Stimulated activated CD4-positive, alpha-beta T cell treated with anti-CD3 and anti-CD28 coated beads, Interleukin-2, amount 100 ng/mL, for 4 hours (primary cell): ENCODE results near the gene GAS6.

Experiments used
- DNase-seq: peaks from one replicate; pipeline ENCODE4 v3.0.0-alpha.2; 2020; ENCODE audit warnings: low read depth

Gene GAS6

DNA sequence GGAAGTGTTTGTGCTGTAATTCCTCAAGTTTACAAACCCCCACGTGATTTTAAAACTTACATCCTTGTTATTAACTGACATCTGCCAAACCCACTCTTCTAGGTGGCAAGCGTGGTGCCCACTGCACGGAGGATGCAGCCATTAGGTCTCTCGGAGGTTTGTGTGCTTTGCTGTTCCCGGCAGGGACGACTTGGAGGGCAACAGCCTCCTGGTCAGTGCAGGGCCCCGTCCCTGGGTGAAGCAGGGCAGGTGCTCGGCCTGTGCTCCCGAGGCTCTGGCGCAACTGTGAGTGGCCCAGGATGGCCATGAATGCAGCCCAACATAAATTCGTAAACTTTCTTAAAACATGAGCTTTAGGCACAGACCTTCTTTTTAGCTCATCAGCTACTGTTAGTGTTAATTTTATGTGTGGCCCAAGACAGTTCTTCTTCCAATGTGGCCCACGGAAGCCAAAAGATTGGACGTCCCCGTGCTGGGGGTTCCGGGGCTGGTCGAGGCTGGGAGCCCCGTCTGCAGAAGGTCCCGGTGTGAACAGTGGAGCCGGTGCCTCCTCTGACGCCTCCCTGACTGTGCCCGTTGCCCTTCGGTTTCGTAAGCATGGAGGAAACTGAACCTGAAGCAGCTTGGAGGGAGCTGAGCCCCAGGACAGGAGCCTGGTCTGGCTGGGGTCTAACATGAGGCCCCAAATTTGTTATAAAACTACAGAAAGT lies 11.9 kb downstream of the GAS6 start:
- DNase-seq = no peak

DNA sequence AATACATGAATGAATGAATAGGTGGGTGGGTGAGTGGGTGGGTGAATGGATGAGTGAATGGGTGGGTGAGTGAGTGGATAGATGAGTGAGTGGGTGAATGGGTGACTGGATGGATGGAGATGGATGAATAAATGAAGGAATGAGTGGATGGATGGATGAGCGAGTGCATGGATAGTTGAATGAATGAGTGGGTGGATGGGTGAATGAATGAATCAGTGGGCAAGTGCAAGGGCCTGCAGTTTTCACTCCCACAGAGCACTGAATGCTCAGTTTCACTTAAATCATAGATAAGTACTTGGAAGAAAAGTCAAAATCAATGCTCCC lies 12.4 kb downstream of the GAS6 start:
- no peak for DNase-seq

DNA sequence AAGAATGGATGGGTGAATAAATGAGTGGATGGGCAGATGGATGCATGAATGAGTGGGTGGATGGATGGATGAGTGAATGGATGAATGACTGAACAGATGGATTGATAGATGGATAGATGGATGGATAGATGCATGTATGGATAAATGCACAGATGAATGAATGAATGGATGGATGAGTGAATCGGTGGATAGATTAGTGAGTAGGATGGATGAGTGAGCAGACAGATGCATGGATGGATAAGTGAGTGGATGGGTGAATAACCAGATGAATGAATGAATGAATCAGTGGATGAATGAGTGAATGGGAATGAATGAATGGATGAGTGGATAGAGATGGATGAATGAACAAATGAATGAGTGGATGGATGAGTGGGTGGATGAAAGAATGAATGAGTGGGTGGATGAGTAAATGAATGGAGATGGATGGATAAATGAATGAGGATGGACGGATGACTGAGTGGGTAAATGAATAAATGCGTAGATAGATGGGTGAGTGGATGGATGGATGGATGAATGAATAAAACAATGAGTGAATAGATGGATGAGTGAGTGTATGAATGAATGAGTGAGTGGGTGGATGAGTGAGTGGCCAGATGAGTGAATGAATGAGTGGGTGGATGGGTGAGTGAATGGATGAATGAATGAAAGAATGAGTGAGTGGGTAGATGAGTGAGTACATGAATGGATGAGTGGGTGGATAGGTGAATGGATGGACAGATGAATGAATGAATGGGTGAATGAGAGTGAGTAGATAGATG lies 13.0 kb downstream of the GAS6 start:
- no peak for DNase-seq

DNA sequence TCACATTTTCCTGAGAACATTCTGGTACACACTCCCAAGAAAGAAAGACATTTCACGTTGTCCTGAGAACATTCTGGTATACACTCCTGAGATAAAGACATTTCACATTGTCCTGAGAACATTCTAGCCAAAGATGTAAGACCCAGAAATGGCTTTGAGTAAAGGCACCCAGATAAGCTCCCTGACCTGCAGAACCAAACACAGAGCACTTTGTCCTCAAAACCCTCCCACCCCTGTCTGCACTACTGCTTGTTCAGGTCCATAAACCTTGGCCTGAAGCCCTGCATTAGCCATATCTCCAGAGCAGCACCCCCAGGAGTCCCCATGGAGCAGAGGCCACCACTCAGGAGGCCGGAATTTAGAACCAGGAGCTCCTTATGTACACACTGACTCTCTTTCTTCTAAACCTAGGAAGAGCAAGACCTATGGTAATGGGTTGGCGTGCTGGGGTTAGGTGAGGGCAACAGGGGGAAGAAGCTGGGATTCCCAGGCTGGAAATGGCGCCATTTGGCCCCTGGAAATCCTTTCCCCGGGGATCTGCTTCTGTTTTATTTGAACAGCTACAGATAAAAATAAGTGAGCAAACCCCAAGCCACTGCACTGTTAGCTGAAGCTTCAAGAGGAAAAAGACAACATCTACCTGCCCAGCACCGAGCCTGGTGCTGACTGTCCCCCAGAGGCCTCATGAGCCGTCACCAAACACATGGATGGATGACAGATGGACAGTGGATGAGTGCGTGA lies 13.7 kb downstream of the GAS6 start:
- DNase-seq = no peak

DNA sequence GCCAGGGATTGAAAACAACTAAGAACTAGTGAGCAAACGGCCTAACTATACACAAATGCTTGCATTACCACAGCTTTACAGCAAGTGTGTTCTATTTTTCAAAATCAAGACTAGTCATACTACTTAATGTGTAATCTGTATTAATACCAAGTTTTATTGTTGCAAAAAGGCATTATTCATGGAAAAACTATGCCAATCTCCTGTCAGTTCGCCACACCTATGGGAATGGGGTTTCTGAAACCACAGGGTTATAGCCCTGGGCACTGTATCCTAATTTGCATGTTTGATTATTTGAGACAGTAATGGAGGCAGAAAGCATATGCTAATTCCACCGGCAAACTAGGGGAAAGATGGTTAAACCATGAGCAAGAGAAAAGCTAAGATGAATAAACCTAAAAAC lies 14.3 kb downstream of the GAS6 start:
- no peak for DNase-seq

DNA sequence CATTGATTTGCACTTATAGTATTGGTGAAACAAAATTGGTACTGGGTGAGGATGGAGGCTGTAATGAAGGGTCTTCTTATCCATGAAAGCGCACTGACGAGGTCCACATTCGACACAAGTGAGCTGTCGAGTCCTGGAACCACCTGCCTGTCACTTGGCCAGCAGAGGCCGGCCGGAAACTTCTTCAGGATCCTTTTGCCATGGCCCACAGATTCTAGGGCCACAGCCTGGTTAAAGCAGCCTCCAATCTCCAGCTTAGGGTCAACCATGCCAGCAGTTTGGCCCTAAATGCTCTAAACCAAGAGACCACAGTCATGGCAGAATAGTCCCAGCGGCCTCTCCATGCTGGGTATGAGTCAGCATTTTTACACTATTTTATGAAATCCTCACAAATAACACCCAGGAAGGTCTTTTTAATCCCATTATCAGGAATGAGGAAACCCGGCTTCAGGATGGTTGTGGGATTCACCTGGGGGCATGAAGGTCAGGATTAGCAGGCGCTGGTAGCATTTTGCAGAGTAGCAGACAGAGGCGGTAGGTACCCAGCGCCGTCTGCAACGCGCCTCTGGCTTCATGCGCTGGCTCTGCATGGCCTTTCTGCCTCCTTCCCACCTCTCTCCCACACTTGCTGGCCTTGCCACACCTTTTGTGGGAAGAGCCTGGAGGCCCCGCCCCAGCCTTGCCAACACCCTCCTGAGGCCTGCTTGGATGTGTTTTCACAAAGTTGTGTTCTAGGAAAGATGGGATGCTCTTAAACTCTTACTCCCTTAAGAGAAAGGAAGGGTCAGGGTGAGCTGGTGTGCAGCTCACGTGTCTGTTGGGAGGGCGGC lies 15.2 kb downstream of the GAS6 start:
- DNase-seq = no peak

DNA sequence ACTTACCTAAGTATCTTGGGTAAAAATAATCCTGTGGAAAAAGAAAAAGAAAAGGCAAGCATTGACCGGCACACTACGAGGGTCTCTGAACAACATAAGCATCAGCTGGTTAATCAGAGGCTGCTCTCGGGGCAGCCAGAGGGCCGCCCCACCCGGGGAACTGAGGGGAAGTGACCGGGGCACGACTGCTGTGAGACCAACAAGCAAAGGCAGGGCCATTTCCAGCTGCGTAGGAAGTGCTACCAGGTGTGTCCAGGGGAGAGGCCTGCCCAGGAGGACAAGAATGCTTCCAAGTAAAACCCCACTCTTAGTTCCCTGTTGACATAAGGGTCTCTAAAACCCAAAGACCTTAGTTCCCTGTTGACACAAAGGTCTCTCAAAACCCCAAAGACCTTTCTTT lies 15.9 kb downstream of the GAS6 start:
- no peak for DNase-seq

DNA sequence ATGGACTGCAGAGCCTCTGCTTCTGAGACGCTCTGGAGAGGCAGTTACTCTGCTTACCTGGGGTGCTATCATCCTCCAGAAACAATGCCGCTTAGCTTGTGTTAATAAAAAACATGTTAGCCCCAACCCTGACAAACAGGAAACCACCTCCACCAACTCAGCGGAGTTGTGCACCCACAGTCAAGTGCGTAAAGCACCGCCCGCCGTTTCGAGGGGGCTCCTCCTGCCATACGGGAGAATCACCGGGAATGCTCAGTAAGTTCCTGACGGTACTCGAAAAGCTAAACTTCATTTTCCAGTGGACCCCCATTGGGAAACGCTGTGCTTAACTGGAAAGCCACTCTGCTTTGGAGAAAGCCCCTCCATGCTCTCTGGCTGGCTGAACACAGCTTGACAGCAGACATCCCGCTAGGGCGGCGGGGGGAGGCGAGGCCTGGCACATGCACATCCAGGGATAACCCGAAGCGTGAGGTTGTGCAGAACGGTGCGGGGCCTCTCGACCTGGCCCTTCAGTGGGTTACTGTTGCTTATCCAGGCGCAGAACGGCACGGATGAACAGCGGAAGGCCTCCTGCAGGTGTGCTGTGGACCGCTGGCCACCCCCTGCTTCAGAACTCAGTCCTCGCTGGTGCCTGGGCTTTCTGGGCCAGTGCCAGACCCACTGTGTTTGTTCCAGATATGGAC lies 17.1 kb downstream of the GAS6 start:
- DNase-seq = no peak

DNA sequence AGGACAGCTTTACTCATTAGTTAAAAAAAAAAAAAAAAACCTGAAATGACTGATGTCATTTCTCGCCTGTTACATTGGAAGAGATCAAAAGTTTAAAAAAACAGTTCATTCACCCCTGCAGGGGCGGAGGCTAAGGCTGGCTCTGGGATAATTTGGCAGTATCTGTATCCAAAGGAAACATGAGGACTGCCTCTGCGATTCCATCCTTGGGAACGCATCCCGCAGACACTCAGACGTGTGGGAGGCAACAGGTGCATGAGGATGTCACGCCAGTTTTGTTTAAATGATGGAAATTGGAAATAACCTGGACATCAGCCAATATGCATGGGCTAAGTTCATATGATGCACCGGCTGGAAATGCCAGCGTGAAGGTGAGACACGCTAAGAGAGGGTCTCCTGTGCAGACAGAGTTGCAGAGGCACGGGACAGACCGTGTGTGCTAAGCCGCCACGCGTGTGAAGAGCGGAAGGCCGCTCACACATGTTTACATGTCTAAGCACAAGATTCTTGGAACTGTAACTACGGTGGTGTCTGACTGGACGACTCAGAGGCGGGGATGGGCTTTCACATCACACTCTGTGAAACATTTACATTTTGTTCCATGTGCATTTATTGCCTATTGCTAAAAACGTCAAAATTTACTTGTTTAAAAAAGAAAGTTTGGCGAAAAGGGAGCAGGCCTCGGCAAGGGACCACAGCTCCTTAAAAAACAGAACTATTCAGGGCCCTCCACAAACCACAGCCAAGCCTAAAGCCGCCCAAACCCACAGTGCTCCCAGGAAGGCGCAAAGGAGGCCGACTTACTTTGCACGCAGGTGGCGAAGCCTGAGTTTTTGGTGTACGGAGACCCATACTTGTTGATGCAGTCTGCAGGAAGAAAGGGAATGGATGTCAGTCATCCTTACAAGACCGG lies 17.9 kb downstream of the GAS6 start:
- DNase-seq = no peak

DNA sequence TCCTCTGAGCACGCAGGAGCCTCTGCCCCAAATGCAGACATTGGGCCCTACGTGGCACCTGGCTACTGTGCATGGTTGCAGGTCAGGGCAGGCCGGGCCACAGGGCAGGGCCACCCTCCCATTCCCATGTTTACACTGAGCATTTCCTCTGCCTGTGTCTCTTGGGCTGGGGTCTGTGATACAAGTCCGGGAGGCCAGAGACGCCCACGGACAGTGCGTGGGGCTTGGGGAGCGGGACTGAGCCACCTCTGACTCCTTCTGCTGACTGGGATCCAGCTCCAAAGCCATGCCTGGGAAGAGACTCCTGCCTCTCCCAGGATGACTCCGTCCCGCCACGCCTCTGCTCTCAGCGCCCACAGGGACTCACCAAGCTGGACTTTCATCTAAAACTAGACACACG lies 18.8 kb downstream of the GAS6 start:
- DNase-seq = no peak

DNA sequence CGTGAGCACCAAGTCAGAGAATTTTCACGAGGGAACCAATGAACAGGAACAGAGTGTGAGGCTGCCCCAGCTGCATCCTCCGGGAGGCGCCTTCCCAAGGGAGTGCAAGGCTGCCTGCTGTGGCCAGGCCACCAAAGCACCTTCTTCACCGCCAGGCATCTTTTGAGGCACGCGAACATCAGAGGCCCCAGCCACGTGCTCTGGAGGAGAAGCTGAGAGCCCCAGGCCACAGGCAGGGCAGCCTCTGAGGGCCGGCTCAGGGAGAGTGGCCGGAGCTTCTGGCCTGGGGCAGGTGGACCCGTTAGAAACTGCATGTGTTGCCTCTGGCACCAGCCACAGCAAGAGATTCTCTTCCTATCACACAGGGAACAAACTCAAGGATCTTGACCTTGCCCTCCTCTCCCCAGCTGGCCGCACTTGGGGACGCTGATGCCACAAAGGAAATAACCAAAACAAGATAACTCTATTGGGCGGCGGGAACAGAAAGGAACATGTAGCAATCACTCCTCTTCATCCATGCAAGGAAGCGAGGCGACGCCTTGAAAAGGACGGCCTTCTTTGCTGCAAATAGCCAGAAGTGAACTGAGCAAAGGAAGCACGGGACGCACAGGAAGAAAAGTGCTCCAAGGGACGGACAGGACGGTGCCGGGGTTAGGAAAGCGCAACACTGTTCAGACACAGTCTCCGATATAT lies 19.9 kb downstream of the GAS6 start:
- DNase-seq = no peak

DNA sequence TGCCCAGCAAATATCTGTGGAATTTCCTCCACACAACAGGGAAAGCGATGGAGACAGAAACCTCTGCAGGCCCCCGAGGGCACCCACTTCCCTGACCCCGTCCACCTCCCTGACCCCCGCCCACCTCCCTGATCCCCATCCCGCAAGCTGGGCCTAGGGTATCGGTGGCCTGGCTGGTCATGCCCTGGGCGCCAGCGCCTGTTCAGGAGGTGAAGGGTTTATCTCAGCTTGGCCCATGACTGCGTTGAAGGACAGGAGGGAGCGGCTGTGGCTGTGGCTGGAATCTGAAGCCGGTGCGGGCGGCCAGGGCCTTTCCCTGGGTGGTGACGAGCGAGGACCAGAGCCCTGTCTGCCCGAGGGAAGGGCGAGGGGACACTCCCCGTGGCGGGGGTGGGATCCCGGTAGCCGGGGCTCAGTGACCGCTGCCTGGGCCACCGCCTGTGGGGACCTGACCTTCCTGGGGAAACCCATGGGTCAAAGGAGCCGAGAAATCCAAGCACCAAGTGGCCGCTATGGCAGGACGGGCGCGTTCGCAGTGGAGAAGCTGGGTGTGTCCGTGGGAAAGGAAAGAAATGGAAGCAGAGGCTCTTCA lies 20.7 kb downstream of the GAS6 start:
- no peak for DNase-seq

DNA sequence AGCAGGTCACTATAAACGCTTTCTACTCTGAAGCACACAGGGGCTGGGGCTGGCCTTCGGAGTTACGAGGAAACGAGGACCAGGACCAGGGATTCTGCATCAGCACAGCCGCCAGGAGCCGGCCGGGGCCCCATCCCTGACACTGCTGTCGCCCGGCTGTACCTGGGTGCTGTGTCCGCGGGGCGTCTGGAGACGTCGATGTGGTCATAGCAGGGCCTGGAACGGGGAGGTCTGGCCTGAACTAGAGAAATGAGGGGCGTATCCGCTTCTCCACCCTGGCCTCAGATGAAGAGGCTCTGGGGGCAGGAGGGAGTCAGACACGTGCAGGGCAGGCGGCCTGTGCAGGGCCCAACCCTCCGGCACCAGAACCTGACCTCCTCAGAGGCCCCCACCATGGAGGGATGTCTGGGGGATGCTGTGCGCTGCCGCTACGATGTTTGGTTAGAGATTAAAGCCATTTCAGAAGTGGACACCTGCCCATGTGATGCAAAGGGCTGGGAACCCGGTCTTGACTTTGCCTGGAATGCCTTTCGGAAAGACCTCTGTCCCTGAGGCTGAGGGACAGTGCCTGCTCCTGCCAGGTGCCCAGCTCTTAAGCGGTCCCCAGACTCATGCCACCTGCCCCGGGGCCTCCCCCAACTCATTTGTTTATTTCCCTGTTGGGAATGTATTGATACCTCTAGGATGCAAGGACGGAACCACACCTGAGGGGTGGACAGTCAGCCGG lies 21.4 kb downstream of the GAS6 start:
- DNase-seq = no peak

DNA sequence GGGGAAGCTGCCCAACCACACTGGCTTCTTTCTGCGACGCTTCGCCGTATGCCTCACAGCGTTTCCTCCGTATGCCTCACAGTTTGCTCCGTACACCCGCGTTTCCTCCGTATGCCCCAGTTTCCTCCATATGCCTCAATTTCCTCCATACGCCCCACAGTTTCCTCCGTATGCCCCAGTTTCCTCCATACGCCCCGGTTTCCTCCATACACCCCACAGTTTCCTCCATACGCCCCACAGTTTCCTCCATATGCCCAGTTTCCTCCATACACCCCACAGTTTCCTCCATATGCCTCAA lies 22.6 kb downstream of the GAS6 start:
- no peak for DNase-seq

DNA sequence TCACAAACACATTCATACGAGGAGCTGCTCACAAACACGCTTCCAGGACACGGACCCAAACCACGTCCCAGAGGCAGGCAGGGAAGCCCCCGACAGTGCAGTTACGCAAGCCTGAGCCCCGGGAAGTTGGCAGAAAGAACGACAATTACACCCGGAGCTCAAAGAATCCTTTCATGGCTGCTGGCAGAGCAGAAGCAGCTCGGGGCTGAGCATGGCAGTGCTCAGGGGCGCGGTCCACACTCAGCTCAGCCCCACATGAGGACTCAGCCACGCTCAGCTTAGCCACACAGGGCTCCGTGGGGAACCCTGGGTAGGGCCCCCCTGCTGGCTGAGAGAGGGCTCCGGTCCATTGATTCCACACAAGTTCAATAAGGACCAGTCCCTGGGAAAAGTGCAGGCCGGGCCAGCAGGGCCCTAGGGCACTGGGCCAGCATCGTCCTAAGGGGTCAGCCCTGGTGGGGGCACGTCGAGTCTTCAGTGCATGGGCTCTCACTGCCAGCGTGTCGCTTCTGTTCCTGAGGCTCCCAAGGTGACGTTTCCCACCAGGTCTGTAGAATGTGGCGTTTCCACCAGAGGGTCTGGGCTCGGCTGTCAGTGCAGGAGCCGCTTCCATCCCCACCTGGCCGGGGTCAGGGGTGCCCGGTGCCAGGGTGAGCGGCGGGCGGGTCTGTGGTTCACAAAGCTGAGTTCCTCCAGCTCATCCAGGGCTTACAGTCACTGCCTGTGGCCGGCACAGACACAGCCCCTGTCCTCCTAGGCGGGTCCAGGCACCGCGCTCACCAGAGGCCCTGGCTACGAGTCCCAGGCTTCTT lies 23.1 kb downstream of the GAS6 start:
- no peak for DNase-seq

DNA sequence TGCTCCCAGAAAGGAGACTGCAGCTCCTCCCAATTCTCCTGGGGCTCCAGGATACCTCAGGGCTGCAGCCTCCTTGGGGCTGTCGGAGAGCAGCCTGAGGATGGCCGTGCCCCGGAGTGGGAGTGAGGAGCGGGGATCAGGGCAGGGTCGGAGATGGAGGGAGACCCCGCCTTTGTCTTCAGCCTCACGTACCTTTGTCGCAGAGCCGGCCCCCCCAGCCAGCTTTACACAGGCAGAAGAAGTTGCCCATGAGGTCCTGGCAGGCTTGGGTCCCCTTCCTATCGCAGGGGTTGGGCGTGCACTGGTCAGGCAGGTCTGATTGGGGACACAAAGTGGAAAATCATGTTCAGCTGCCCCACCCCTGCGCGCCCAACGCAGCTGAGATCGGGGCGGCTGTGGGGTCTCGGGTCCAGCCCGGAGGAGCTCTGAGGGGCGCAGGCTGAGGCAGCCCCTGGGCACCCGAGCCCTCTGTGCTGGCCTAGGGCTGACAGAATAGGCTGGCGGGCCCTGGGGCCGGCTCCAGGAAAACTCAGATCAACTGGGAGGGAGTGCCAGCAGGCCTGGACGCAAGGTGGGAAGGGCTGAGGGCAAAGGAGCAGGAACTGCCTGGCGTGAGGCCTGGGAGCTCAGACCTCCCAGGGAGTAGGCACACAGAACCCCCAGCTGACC lies 24.2 kb downstream of the GAS6 start:
- DNase-seq = no peak

DNA sequence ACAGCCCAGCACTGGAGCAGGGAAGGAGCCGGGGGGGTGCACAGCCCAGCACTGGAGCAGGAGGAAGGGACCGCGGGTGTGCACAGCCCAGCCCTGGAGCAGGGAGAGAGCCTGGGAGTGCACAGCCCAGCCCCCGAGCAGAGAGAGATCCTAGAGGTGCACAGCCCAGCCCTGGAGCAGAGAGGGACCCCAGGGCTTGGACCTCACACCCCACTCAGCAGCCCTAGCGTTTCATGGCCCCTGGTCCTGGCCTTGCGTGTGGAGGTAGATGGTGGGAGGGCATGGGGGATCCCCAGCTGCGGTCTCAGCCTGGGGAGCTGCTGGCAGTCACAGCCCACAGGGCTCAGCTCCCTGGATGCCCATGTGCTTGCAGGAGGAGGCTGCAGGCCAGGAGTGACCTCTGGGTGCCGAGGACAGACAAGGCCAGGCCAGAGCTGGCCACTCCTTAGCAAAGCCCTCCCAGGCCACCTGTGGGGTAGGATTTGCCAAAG lies 25.1 kb downstream of the GAS6 start:
- no peak for DNase-seq
